Liver (tissue), 3 donors: ENCODE data around the gene AREG.

ENCODE experiments used
- ATF3 ChIP-seq: IDR thresholded peaks from 2 replicates; pipeline ENCODE4 v1.6.1; 2016; ENCODE audit warnings: antibody characterized with exemption
- CTCF ChIP-seq: fragments of 150-350 bp; IDR thresholded peaks from 2 replicates; pipeline ENCODE4 v1.5.1; 2017; ENCODE audit warnings: improper control_type of control experiment, low read depth, low read length; ENCODE audit not compliant: missing input control
- TF ChIP-seq, protein P1 (sequence below): IDR thresholded peaks from 2 replicates; pipeline ENCODE4 v1.6.1; 2016; ENCODE audit warnings: antibody characterized with exemption
- donor health status: healthy.
- donor health status: healthy.

- TF ChIP-seq CTCF = no peak
- no peak for TF ChIP-seq ATF3
- TF ChIP-seq, protein P1, sequence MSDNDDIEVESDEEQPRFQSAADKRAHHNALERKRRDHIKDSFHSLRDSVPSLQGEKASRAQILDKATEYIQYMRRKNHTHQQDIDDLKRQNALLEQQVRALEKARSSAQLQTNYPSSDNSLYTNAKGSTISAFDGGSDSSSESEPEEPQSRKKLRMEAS = no peak
These were observed 47.0 kb upstream of the AREG start for GRCh38 chr4:74397748-74398426.
